ENCODE data around the gene CYLD. TPM values are rescaled to one million over a fixed set of nuclear protein-coding genes. Genes with fewer than 3 reads are reported as not detected.

Gene CYLD
- total and polyA plus RNA-seq, 8 donors: 7.0 to 82.1 (median 13.5) TPM

DNA sequence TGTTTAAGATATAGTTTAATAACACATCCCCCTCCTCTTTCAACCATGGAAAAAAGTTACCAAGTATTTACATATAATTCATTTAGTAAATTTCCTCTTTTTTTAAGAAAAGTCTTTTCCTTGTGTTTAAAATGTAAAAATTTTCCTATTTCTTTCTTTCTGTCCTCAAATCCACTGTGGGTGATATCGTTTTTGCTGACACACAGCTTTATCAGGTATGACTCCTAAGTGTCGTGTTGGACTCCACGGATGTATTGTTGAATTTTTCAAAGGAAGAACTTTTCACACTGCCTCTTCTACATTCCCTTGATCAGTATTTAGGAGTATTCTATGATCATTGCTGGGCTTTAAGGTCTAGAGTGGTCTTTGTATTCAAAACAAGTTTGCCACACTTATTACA, 33.1 kb downstream of the CYLD start:
- Histone ChIP-seq H3K36me3 (peaks cover 6 to 32% (median 29%) of the 10 kb centered on the region in 4 donors), H3K4me3 (no peak overlapping the region), H3K27me3 (no peaks in the 10 kb centered on the region), H3K27ac (no peak overlapping the region), H3K9me3 (no peaks in the 10 kb centered on the region), H3K4me1 (no peaks in the 10 kb centered on the region)
- 87 to 93% (median 89%) methylated on average over 3 of the region's 3 CpGs for WGBS, 5 donors
- TF ChIP-seq EP300 (IDR thresholded peaks at IDR 0.05) (no peak), POLR2A (IDR thresholded peaks at IDR 0.05) (no peak), POLR2AphosphoS5 (IDR thresholded peaks at IDR 0.05) (no peak)
- TF ChIP-seq, protein P1, sequence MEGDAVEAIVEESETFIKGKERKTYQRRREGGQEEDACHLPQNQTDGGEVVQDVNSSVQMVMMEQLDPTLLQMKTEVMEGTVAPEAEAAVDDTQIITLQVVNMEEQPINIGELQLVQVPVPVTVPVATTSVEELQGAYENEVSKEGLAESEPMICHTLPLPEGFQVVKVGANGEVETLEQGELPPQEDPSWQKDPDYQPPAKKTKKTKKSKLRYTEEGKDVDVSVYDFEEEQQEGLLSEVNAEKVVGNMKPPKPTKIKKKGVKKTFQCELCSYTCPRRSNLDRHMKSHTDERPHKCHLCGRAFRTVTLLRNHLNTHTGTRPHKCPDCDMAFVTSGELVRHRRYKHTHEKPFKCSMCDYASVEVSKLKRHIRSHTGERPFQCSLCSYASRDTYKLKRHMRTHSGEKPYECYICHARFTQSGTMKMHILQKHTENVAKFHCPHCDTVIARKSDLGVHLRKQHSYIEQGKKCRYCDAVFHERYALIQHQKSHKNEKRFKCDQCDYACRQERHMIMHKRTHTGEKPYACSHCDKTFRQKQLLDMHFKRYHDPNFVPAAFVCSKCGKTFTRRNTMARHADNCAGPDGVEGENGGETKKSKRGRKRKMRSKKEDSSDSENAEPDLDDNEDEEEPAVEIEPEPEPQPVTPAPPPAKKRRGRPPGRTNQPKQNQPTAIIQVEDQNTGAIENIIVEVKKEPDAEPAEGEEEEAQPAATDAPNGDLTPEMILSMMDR (IDR thresholded peaks at IDR 0.05): no peak
- intact Hi-C loops (cut with DNase I; ENCODE audit: low total_unique reads): no loop called here
- no peak for DNase-seq

DNA sequence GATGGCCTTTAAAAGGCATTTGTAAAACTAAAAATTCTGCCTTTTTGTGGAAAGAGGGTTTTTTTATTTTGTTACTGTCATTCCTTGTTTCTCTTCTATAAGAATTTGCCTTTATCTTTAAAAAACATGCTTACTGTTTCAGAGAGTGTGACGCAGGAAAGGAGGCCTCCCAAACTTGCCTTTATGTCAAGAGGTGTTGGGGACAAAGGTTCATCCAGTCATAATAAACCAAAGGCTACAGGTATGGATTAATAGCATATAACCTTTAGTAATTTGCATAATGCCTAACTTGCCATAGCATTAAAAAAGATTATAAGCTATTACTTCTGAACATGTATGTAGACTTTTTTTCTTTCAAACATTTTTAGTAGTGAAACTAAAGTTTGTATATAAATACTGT, 34.2 kb downstream of the CYLD start:
- Histone ChIP-seq H3K4me3 (no peak overlapping the region), H3K9me3 (no peaks in the 10 kb centered on the region), H3K4me1 (no peaks in the 10 kb centered on the region), H3K36me3 (peaks cover 13 to 41% (median 34%) of the 10 kb centered on the region in 4 donors), H3K27me3 (no peaks in the 10 kb centered on the region), H3K27ac (no peak overlapping the region)
- intact Hi-C loops (cut with DNase I; ENCODE audit: low total_unique reads): no loop called here
- 81 to 97% (median 86%) methylated on average over 1 of the region's 1 CpG for WGBS, 5 donors
- no peak for DNase-seq
- TF ChIP-seq POLR2A (IDR thresholded peaks at IDR 0.05) (no peak), POLR2AphosphoS5 (IDR thresholded peaks at IDR 0.05) (no peak), EP300 (IDR thresholded peaks at IDR 0.05) (no peak)
- TF ChIP-seq, protein P1 (IDR thresholded peaks at IDR 0.05): no peak

DNA sequence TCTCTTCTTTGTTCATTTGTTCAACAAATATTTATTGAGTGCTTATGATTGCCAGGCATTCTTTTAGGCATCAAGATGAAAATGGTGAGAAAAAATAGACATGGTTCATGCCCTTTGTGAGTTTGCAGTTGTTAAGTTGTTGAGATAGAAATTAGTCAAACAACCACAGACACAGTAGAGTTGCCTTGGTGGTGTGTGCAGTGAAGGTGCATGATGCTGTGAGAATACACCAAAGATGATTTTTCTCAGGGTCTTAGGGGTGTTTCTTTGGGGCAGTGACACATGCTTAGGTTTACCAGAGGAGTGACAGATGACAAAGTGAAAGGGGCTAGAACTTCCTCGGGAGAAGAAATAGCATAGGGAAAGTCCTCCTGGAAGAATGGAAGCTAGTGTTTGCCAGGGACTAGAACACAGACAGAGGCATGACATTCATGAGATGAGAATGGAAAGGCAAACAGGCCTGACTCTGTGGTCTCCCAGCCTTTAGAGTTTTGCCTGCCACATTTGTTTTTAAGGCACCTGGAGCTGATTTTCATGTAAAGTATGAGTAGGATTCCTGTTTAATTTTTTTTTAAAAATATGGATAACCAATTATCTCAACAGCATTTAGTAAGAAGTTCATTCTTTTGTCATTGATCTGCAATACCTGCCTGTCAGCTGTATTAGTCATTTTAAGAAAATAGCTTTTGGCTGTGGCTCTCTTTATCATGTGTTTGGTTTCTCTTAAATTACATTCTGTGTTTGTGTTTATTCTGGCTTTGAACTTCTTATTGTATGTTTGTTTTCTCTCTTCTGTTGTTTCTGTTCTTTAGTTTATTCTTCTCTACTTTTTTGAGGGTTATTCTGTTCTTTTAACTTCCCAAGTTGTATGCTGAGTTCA, 36.6 kb downstream of the CYLD start:
- Histone ChIP-seq H3K9me3 (no peaks in the 10 kb centered on the region), H3K4me3 (no peak overlapping the region), H3K27me3 (no peaks in the 10 kb centered on the region), H3K27ac (no peak overlapping the region), H3K4me1 (no peaks in the 10 kb centered on the region), H3K36me3 (peaks cover 20 to 61% (median 59%) of the 10 kb centered on the region in 4 donors)
- WGBS, 5 donors: 14 to 47% (median 41%) methylated on average over 1 of the region's 1 CpG
- TF ChIP-seq EP300 (IDR thresholded peaks at IDR 0.05) (no peak), POLR2A (IDR thresholded peaks at IDR 0.05) (no peak), POLR2AphosphoS5 (IDR thresholded peaks at IDR 0.05) (no peak)
- TF ChIP-seq, protein P1 (IDR thresholded peaks at IDR 0.05): no peak
- intact Hi-C loops (cut with DNase I; ENCODE audit: low total_unique reads): no loop called here
- no peak for DNase-seq

DNA sequence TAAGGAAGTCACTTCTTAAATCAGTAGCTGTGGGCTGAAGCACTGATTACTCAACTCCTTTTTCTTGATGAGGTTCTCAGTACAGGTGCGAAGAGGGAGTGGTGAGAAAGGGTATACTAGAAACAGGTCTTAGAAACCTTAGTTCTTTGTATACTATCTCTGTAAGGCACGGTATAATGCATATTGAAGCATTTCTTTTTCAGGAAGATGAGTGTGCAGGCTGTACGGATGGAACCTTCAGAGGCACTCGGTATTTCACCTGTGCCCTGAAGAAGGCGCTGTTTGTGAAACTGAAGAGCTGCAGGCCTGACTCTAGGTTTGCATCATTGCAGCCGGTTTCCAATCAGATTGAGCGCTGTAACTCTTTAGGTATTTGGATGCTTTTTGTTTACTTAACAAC, 39.2 kb downstream of the CYLD start:
- H3K4me1 ChIP-seq: no peaks in the 10 kb centered on the region
- TF ChIP-seq EP300 (IDR thresholded peaks at IDR 0.05) (no peak), POLR2AphosphoS5 (IDR thresholded peaks at IDR 0.05) (no peak), POLR2A (IDR thresholded peaks at IDR 0.05) (no peak)
- TF ChIP-seq, protein P1 (IDR thresholded peaks at IDR 0.05): no peak
- WGBS, 5 donors: 83 to 89% (median 87%) methylated on average over 7 of the region's 7 CpGs
- intact Hi-C loops (cut with DNase I; ENCODE audit: low total_unique reads): no loop called here
- no peaks in the 10 kb centered on the region for H3K27me3 ChIP-seq
- H3K36me3 ChIP-seq: peaks cover 25 to 86% (median 83%) of the 10 kb centered on the region in 4 donors
- no peak overlapping the region for H3K4me3 ChIP-seq
- no peaks in the 10 kb centered on the region for H3K9me3 ChIP-seq
- DNase-seq: no peak
- H3K27ac ChIP-seq: no peak overlapping the region
